OCI-LY1 (cell line): ENCODE data around the gene LIN9.
A peak's percentile ranks its signal among the peaks of the same experiment; 100 is the strongest.

ENCODE experiments used
- H2AFZ ChIP-seq: fragments of 200-600 bp; sonication (generic), shearing (Covaris generic); 2 replicates; pipeline ENCODE4 v1.6.0; 2014; ENCODE audit warnings: antibody characterized with exemption, mild to moderate bottlenecking, low read length
- H3F3A ChIP-seq: fragments of 200-600 bp; sonication (generic), shearing (Covaris generic); 2 replicates; pipeline ENCODE4 v1.6.0; 2014; ENCODE audit warnings: mild to moderate bottlenecking, antibody characterized with exemption, low read length, moderate library complexity; ENCODE audit not compliant: insufficient read depth
- H3K27ac ChIP-seq: fragments of 200-600 bp; sonication (generic); 2 replicates; pipeline ENCODE4 v1.5.1; 2014; ENCODE audit warnings: low read length, mixed run types, mild to moderate bottlenecking, low read depth; ENCODE audit not compliant: poor library complexity, severe bottlenecking
- H3K27me3 ChIP-seq: fragments of 200-600 bp; sonication (generic); 2 replicates; pipeline ENCODE4 v1.6.0; 2014; ENCODE audit warnings: antibody characterized with exemption, mild to moderate bottlenecking, low read length, moderate library complexity; ENCODE audit not compliant: insufficient read depth
- H3K36me3 ChIP-seq: fragments of 200-600 bp; sonication (generic); 2 replicates; pipeline ENCODE4 v1.6.1; 2014; ENCODE audit warnings: mild to moderate bottlenecking, antibody characterized with exemption, low read length, moderate library complexity, mixed read lengths; ENCODE audit not compliant: insufficient read depth
- H3K4me1 ChIP-seq: fragments of 200-600 bp; sonication (generic); 2 replicates; pipeline ENCODE4 v1.5.1; 2014; ENCODE audit warnings: mild to moderate bottlenecking, low read length, moderate library complexity; ENCODE audit not compliant: insufficient read depth, severe bottlenecking
- H3K4me2 ChIP-seq: fragments of 200-600 bp; sonication (generic), shearing (Covaris generic); 2 replicates; pipeline ENCODE4 v1.6.1; 2014; ENCODE audit warnings: low read length
- H3K4me3 ChIP-seq: fragments of 200-600 bp; sonication (generic); 2 replicates; pipeline ENCODE4 v1.5.1; 2014; ENCODE audit warnings: low read length, low read depth, mild to moderate bottlenecking, mixed read lengths; ENCODE audit not compliant: poor library complexity, severe bottlenecking
- H3K79me2 ChIP-seq: fragments of 200-600 bp; shearing (Covaris generic); 2 replicates; pipeline ENCODE4 v1.6.1; 2016; ENCODE audit warnings: mixed run types, low read length, mixed read lengths; ENCODE audit not compliant: insufficient read depth
- H3K9ac ChIP-seq: fragments of 200-600 bp; sonication (generic), shearing (Covaris generic); 2 replicates; pipeline ENCODE4 v1.6.1; 2014; ENCODE audit warnings: mild to moderate bottlenecking, low read length, mixed read lengths
- H3K9me2 ChIP-seq: fragments of 200-600 bp; sonication (generic), shearing (Covaris generic); 2 replicates; pipeline ENCODE4 v1.6.1; 2014; ENCODE audit warnings: low read depth, mild to moderate bottlenecking, low read length, mixed read lengths
- H3K9me3 ChIP-seq: fragments of 200-600 bp; shearing (Covaris generic); 2 replicates; pipeline ENCODE4 v1.6.1; 2014; ENCODE audit warnings: low read length, mixed read lengths
- H4K20me1 ChIP-seq: fragments of 200-600 bp; sonication (generic), shearing (Covaris generic); 2 replicates; pipeline ENCODE4 v1.6.0; 2016; ENCODE audit warnings: mild to moderate bottlenecking, low read length; ENCODE audit not compliant: insufficient read depth
- CTCF ChIP-seq: fragments of 200-600 bp; sonication (generic), shearing (Covaris generic); IDR thresholded peaks from 2 replicates; pipeline ENCODE4 v1.5.1; 2017; ENCODE audit warnings: mild to moderate bottlenecking, antibody characterized with exemption, low read length, moderate library complexity, mixed read lengths
- EZH2 ChIP-seq: fragments of 200-600 bp; sonication (generic), shearing (Covaris generic); IDR thresholded peaks from 2 replicates; pipeline ENCODE4 v1.8.0; 2017; ENCODE audit warnings: borderline replicate concordance, mixed run types, mild to moderate bottlenecking, antibody characterized with exemption, low read length, moderate library complexity, mixed read lengths

Gene LIN9

GRCh38 chr1:226202246-226202645 is 106.7 kb downstream of the LIN9 start:
- no peaks in the 10 kb centered on the region for H3K36me3 ChIP-seq
- no peak for TF ChIP-seq EZH2
- no peak for TF ChIP-seq CTCF
- no peaks in the 10 kb centered on the region for H3K9me3 ChIP-seq
- H3K9me2 ChIP-seq = no peaks in the 10 kb centered on the region
- no peak overlapping the region for H2AFZ ChIP-seq
- no peaks in the 10 kb centered on the region for H3K79me2 ChIP-seq
- no peak overlapping the region for H3K4me2 ChIP-seq
- no peaks in the 10 kb centered on the region for H3F3A ChIP-seq
- H3K9ac ChIP-seq = no peak overlapping the region
- no peaks in the 10 kb centered on the region for H4K20me1 ChIP-seq
- H3K27me3 ChIP-seq = peaks cover 4% of the 10 kb centered on the region; the same call in 1 of the 2 replicates
- H3K27ac ChIP-seq = no peak overlapping the region
- no peak overlapping the region for H3K4me3 ChIP-seq
- peaks cover 16% of the 10 kb centered on the region for H3K4me1 ChIP-seq

- Histone ChIP-seq H3K9me2 (no peaks in the 10 kb centered on the region), H2AFZ (no peak overlapping the region), H3K9ac (no peak overlapping the region), H3K27ac (no peak overlapping the region), H3K4me1 (peaks cover 20% of the 10 kb centered on the region), H3F3A (no peaks in the 10 kb centered on the region), H4K20me1 (no peaks in the 10 kb centered on the region), H3K36me3 (no peaks in the 10 kb centered on the region), H3K27me3 (no peaks in the 10 kb centered on the region), H3K4me2 (no peak overlapping the region), H3K9me3 (no peaks in the 10 kb centered on the region), H3K79me2 (no peaks in the 10 kb centered on the region), H3K4me3 (no peak overlapping the region)
- TF ChIP-seq EZH2 = no peak
- peak; percentile 56 for TF ChIP-seq CTCF
Measured at GRCh38 chr1:226201029-226201593, 107.9 kb downstream of the LIN9 start.

GRCh38 chr1:226199971-226200370 is 109.0 kb downstream of the LIN9 start:
- no peak overlapping the region for H3K4me3 ChIP-seq
- H3K36me3 ChIP-seq = no peaks in the 10 kb centered on the region
- H2AFZ ChIP-seq = no peak overlapping the region
- H3K9me3 ChIP-seq = no peaks in the 10 kb centered on the region
- H4K20me1 ChIP-seq = no peaks in the 10 kb centered on the region
- H3K4me2 ChIP-seq = no peak overlapping the region
- peaks cover 20% of the 10 kb centered on the region for H3K4me1 ChIP-seq
- H3K9me2 ChIP-seq = no peaks in the 10 kb centered on the region
- H3F3A ChIP-seq = no peaks in the 10 kb centered on the region
- H3K9ac ChIP-seq = no peak overlapping the region
- no peak overlapping the region for H3K27ac ChIP-seq
- TF ChIP-seq EZH2 (no peak), CTCF (no peak)
- H3K79me2 ChIP-seq = no peaks in the 10 kb centered on the region
- H3K27me3 ChIP-seq = no peaks in the 10 kb centered on the region
